Measurements from ENCODE around the gene ATP5F1C.

- TF ChIP-seq BCL11A (IDR thresholded peaks at IDR 0.05; ENCODE audit: low read depth, low read length) (0 out of 2 replicates have a peak, but pooled peaks have one; percentile 6), HDAC6 (IDR thresholded peaks at IDR 0.05; ENCODE audit: unreplicated experiment) (no peak), ZNF384 (IDR thresholded peaks at IDR 0.05; ENCODE audit: borderline replicate concordance, low read depth, low read length) (no peak), TAF1 (IDR thresholded peaks at IDR 0.05; ENCODE audit: borderline replicate concordance, low read depth, low read length) (peak; percentile 95), CTCF (IDR thresholded peaks at IDR 0.05 in 2 of 3, conservative IDR thresholded peaks at IDR 0.05 in 1 of 3; ENCODE audit: control insufficient read depth in 2 of 3, extremely low read depth in 1 of 3, insufficient read depth in 1 of 3, low read depth in 3 of 3, low read length in 3 of 3) (no peak), FOXK2 (IDR thresholded peaks at IDR 0.05) (0 out of 2 replicates have a peak, but pooled peaks have one; percentile 6), DPF2 (IDR thresholded peaks at IDR 0.05) (peak; percentile 52; the same call in 1 of the 2 replicates)
Measured at GRCh38 chr10:7818295-7819120, 30.5 kb downstream of the ATP5F1C start, which contains the start of gene TAF3.
